MCF 10A (cell line): ENCODE results near the gene CLCA2. TPM values are rescaled to one million over a fixed set of nuclear protein-coding genes. Genes with fewer than 3 reads are reported as not detected.

Source experiments
- BruUV-seq: library from RNA; stranded (reverse); fragments of 400-500 nt; replicated peaks from 2 replicates; lab custom pipeline; 2021; lab: Mats Ljungman, UMichigan
- CTCF ChIA-PET: fragments of 300-600 bp; sonication (Branson Sonifier 250); formaldehyde crosslinking; extraction: SDS; loops from one replicate; lab custom pipeline; 2021; ENCODE audit warnings: antibody characterized with exemption, inconsistent platforms; lab: Yijun Ruan, JAX
- POLR2A ChIA-PET: fragments of 300-600, 350-650 bp; sonication (Branson Sonifier 250); formaldehyde crosslinking; extraction: SDS; loops from one replicate; lab custom pipeline; 2020; ENCODE audit warnings: antibody characterized with exemption, inconsistent platforms; lab: Yijun Ruan, JAX
- DNase-seq: peaks from one replicate; pipeline ENCODE4 v3.0.0-alpha.2; 2018; ENCODE audit not compliant: unreplicated experiment
- H3K27ac Mint-ChIP-seq: one replicate; pipeline ENCODE4 v1.8.0; 2022; ENCODE audit warnings: mild to moderate bottlenecking, low read depth, mixed read lengths; ENCODE audit not compliant: unreplicated experiment
- H3K27me3 Mint-ChIP-seq: one replicate; pipeline ENCODE4 v1.8.0; 2022; ENCODE audit warnings: mixed read lengths; ENCODE audit not compliant: insufficient read depth, unreplicated experiment
- H3K36me3 Mint-ChIP-seq: one replicate; pipeline ENCODE4 v1.8.0; 2022; ENCODE audit warnings: mild to moderate bottlenecking, moderate library complexity, mixed read lengths; ENCODE audit not compliant: insufficient read depth, unreplicated experiment
- H3K4me1 Mint-ChIP-seq: one replicate; pipeline ENCODE4 v1.8.0; 2022; ENCODE audit warnings: mixed read lengths; ENCODE audit not compliant: insufficient read depth, unreplicated experiment
- H3K4me3 Mint-ChIP-seq: one replicate; pipeline ENCODE4 v1.8.0; 2022; ENCODE audit warnings: mild to moderate bottlenecking, moderate library complexity, mixed read lengths; ENCODE audit not compliant: unreplicated experiment
- H3K9me3 Mint-ChIP-seq: one replicate; pipeline ENCODE4 v1.8.0; 2022; ENCODE audit warnings: mixed read lengths; ENCODE audit not compliant: unreplicated experiment
- CTCF ChIP-seq: fragments of 200-600 bp; IDR thresholded peaks from one replicate; pipeline ENCODE4 v1.8.0; 2022; ENCODE audit warnings: antibody characterized with exemption, mild to moderate bottlenecking; ENCODE audit not compliant: unreplicated experiment
- intact Hi-C: fragments of 100-400 bp; cut with micrococcal nuclease; formaldehyde crosslinking; loops from 2 replicates; pipeline ENCODE4 v1.14.1; 2022
- total RNA-seq: library from RNA; stranded (reverse); gene quantifications from 2 replicates; pipeline ENCODE4 v1.2.3, GENCODE V29; 2022

CLCA2 gene
- total RNA-seq, 1 experiment from 2014 or later = 113 TPM

GRCh38 chr1:86455073-86455472, 31.1 kb downstream of the CLCA2 start:
- intact Hi-C loops = no loop called here
- Mint-ChIP-seq H3K9me3 (no peaks in the 10 kb centered on the region), H3K4me1 (no peaks in the 10 kb centered on the region), H3K4me3 (no peak overlapping the region), H3K27me3 (no peaks in the 10 kb centered on the region), H3K36me3 (peaks cover 61% of the 10 kb centered on the region), H3K27ac (no peak overlapping the region)
- no peak for TF ChIP-seq CTCF
- CTCF ChIA-PET = interaction anchor here (1.1 kb wide), 2 partner anchors 20 to 33 kb away, joined by 4 to 6 read pairs; no protein-coding TSS in a partner anchor
- no TSS peak for BruUV-seq
- DNase-seq = no peak
- POLR2A ChIA-PET = interaction anchor here (0.6 kb wide), 1 partner anchor 956 kb away, joined by 4 read pairs; no protein-coding TSS in a partner anchor

- ChIA-PET POLR2A (interaction anchor here (2.6 kb wide), 1 partner anchor 37 kb away, joined by 10 read pairs; the partner anchor contains the start of gene CLCA2), CTCF (interaction anchor here (1.0 to 3.7 kb wide), 4 partner anchors 13 to 41 kb away, joined by 3 to 23 read pairs (median 6); no protein-coding TSS in a partner anchor)
- no TSS peak for BruUV-seq
- H3K4me3 Mint-ChIP-seq = no peak overlapping the region
- intact Hi-C loops = no loop called here
- no peaks in the 10 kb centered on the region for H3K9me3 Mint-ChIP-seq
- peaks cover 9% of the 10 kb centered on the region for H3K36me3 Mint-ChIP-seq
- no peaks in the 10 kb centered on the region for H3K4me1 Mint-ChIP-seq
- no peak for TF ChIP-seq CTCF
- no peak for DNase-seq
- H3K27ac Mint-ChIP-seq = no peak overlapping the region
- no peaks in the 10 kb centered on the region for H3K27me3 Mint-ChIP-seq
Measured at GRCh38 chr1:86460998-86461397, 37.0 kb downstream of the CLCA2 start.

- peaks cover 4% of the 10 kb centered on the region for H3K36me3 Mint-ChIP-seq
- no peaks in the 10 kb centered on the region for H3K4me1 Mint-ChIP-seq
- intact Hi-C loops = no loop called here
- H3K27me3 Mint-ChIP-seq = no peaks in the 10 kb centered on the region
- no peaks in the 10 kb centered on the region for H3K9me3 Mint-ChIP-seq
- DNase-seq = no peak
- H3K27ac Mint-ChIP-seq = no peak overlapping the region
- no peak for TF ChIP-seq CTCF
- H3K4me3 Mint-ChIP-seq = no peak overlapping the region
- ChIA-PET CTCF (interaction anchor here (1.0 to 3.7 kb wide), 4 partner anchors 12 to 40 kb away, joined by 3 to 23 read pairs (median 6); no protein-coding TSS in a partner anchor), POLR2A (interaction anchor here (2.6 kb wide), 1 partner anchor 37 kb away, joined by 10 read pairs; the partner anchor contains the start of gene CLCA2)
- BruUV-seq = no TSS peak
Measured at GRCh38 chr1:86461482-86461881, 37.5 kb downstream of the CLCA2 start.

- intact Hi-C loops = no loop called here
- DNase-seq = no peak
- no peak overlapping the region for H3K27ac Mint-ChIP-seq
- H3K4me1 Mint-ChIP-seq = no peaks in the 10 kb centered on the region
- no TSS peak for BruUV-seq
- H3K27me3 Mint-ChIP-seq = no peaks in the 10 kb centered on the region
- no peak for TF ChIP-seq CTCF
- no peaks in the 10 kb centered on the region for H3K9me3 Mint-ChIP-seq
- ChIA-PET POLR2A (no interaction called here), CTCF (no interaction called here)
- no peaks in the 10 kb centered on the region for H3K36me3 Mint-ChIP-seq
- no peak overlapping the region for H3K4me3 Mint-ChIP-seq
Measured at GRCh38 chr1:86464819-86465218, 40.8 kb downstream of the CLCA2 start.
